Esophagus (tissue), 2 donors: Measurements from ENCODE around the gene GRM7. TPM values are rescaled to one million over a fixed set of nuclear protein-coding genes. Genes with fewer than 3 reads are reported as not detected.

Experiments
- H3K27ac ChIP-seq, 2 donors: one replicate each; pipeline ENCODE4 v1.5.1; 2013; ENCODE audit warnings: low read depth in 2 of 2, mild to moderate bottlenecking in 2 of 2, inconsistent platforms in 1 of 2, low read length in 1 of 2, moderate library complexity in 1 of 2
- H3K27me3 ChIP-seq, 2 donors: one replicate each; pipeline ENCODE4 v1.6.1; 2013; ENCODE audit warnings: low read length in 2 of 2, control low read depth in 1 of 2, mild to moderate bottlenecking in 1 of 2; ENCODE audit not compliant: insufficient read depth in 2 of 2, control insufficient read depth in 1 of 2
- H3K36me3 ChIP-seq, 2 donors: one replicate each; pipeline ENCODE4 v1.6.1; 2013; ENCODE audit warnings: low read length in 1 of 2; ENCODE audit not compliant: control insufficient read depth in 2 of 2, insufficient read depth in 2 of 2
- H3K4me1 ChIP-seq, 2 donors: one replicate each; pipeline ENCODE4 v1.6.1; 2013; ENCODE audit warnings: low read length in 1 of 2; ENCODE audit not compliant: control insufficient read depth in 2 of 2, insufficient read depth in 2 of 2
- H3K4me3 ChIP-seq, 2 donors: one replicate each; pipeline ENCODE4 v1.5.1; 2013; ENCODE audit warnings: low read length in 2 of 2, mild to moderate bottlenecking in 2 of 2, low read depth in 1 of 2, moderate library complexity in 1 of 2
- H3K9me3 ChIP-seq, 2 donors: one replicate each; pipeline ENCODE4 v1.6.1; 2013; ENCODE audit warnings: mild to moderate bottlenecking in 2 of 2, low read depth in 1 of 2, low read length in 1 of 2, moderate library complexity in 1 of 2; ENCODE audit not compliant: control insufficient read depth in 2 of 2, insufficient read depth in 1 of 2
- WGBS, 2 donors: extraction: QIAGEN DNeasy Blood & Tissue Kit; methylation state at CpG; one replicate each; pipeline ENCODE4 v1.1.7; 2013; 5-methylcytosine and 5-hydroxymethylcytosine counted together
- polyA plus RNA-seq, 2 donors: library from polyadenylated mRNA; stranded (reverse); fragments of 200-250 nt; gene quantifications; one replicate each; pipeline ENCODE4 v1.2.3, GENCODE V29; 2013
- donor health status: healthy with polysubstance abuse.
- donor health status: Bipolar disorder and iron deficiency.

Gene GRM7
- polyA plus RNA-seq, 2 donors = 0.01 TPM; not detected in 1

- H3K36me3 ChIP-seq = no peaks in the 10 kb centered on the region
- no peaks in the 10 kb centered on the region for H3K27me3 ChIP-seq
- 49 to 65% methylated on average over 2 of the region's 2 CpGs for WGBS, 2 donors
- no peak overlapping the region for H3K27ac ChIP-seq
- H3K9me3 ChIP-seq = no peaks in the 10 kb centered on the region
- no peaks in the 10 kb centered on the region for H3K4me1 ChIP-seq
- H3K4me3 ChIP-seq = no peak overlapping the region
These were observed 645.8 kb downstream of the GRM7 start for GRCh38 chr3:7506606-7507180.

- no peaks in the 10 kb centered on the region for H3K9me3 ChIP-seq
- no peaks in the 10 kb centered on the region for H3K27me3 ChIP-seq
- WGBS, 2 donors = 45 to 46% methylated on average over 2 of the region's 2 CpGs
- no peak overlapping the region for H3K27ac ChIP-seq
- H3K4me3 ChIP-seq = no peak overlapping the region
- no peaks in the 10 kb centered on the region for H3K36me3 ChIP-seq
- H3K4me1 ChIP-seq = no peaks in the 10 kb centered on the region
These were observed 647.9 kb downstream of the GRM7 start for GRCh38 chr3:7508821-7509220.

GRCh38 chr3:7512048-7512447 lies 651.1 kb downstream of the GRM7 start:
- 80 to 89% methylated on average over 1 of the region's 1 CpG for WGBS, 2 donors
- Histone ChIP-seq H3K36me3 (no peaks in the 10 kb centered on the region), H3K4me1 (no peaks in the 10 kb centered on the region), H3K9me3 (no peaks in the 10 kb centered on the region), H3K27ac (no peak overlapping the region), H3K4me3 (no peak overlapping the region), H3K27me3 (no peaks in the 10 kb centered on the region)

GRCh38 chr3:7518026-7518425 lies 657.1 kb downstream of the GRM7 start:
- Histone ChIP-seq H3K9me3 (no peaks in the 10 kb centered on the region), H3K4me1 (no peaks in the 10 kb centered on the region), H3K27me3 (no peaks in the 10 kb centered on the region), H3K27ac (no peak overlapping the region), H3K4me3 (no peak overlapping the region), H3K36me3 (no peaks in the 10 kb centered on the region)
- WGBS, 2 donors = 53 to 58% methylated on average over 3 of the region's 3 CpGs

- Histone ChIP-seq H3K27me3 (no peaks in the 10 kb centered on the region), H3K36me3 (no peaks in the 10 kb centered on the region), H3K4me3 (no peak overlapping the region), H3K27ac (no peak overlapping the region), H3K9me3 (no peaks in the 10 kb centered on the region), H3K4me1 (no peaks in the 10 kb centered on the region)
These were observed 657.5 kb downstream of the GRM7 start for GRCh38 chr3:7518456-7518855.

GRCh38 chr3:7520059-7520458 lies 659.1 kb downstream of the GRM7 start:
- WGBS, 2 donors = 86 to 90% methylated on average over 1 of the region's 1 CpG
- no peaks in the 10 kb centered on the region for H3K4me1 ChIP-seq

GRCh38 chr3:7520593-7520992 lies 659.7 kb downstream of the GRM7 start:
- no peaks in the 10 kb centered on the region for H3K4me1 ChIP-seq
- WGBS, 2 donors = 81 to 85% methylated on average over 1 of the region's 1 CpG

More at GRCh38 chr3:7520059-7520458, 659.1 kb downstream of the GRM7 start:
- H3K9me3 ChIP-seq = no peaks in the 10 kb centered on the region
- no peak overlapping the region for H3K27ac ChIP-seq
- no peak overlapping the region for H3K4me3 ChIP-seq
- H3K36me3 ChIP-seq = no peaks in the 10 kb centered on the region
- no peaks in the 10 kb centered on the region for H3K27me3 ChIP-seq

GRCh38 chr3:7536510-7536909 lies 675.6 kb downstream of the GRM7 start:
- Histone ChIP-seq H3K27ac (no peak overlapping the region), H3K9me3 (no peaks in the 10 kb centered on the region), H3K27me3 (no peaks in the 10 kb centered on the region), H3K36me3 (no peaks in the 10 kb centered on the region), H3K4me1 (no peaks in the 10 kb centered on the region), H3K4me3 (no peak overlapping the region)

More at GRCh38 chr3:7520593-7520992, 659.7 kb downstream of the GRM7 start:
- Histone ChIP-seq H3K4me3 (no peak overlapping the region), H3K27ac (no peak overlapping the region), H3K9me3 (no peaks in the 10 kb centered on the region), H3K27me3 (no peaks in the 10 kb centered on the region), H3K36me3 (no peaks in the 10 kb centered on the region)

GRCh38 chr3:7536921-7537320 lies 676.0 kb downstream of the GRM7 start:
- Histone ChIP-seq H3K4me1 (no peaks in the 10 kb centered on the region), H3K9me3 (no peaks in the 10 kb centered on the region), H3K4me3 (no peak overlapping the region), H3K27ac (no peak overlapping the region), H3K27me3 (no peaks in the 10 kb centered on the region), H3K36me3 (no peaks in the 10 kb centered on the region)
- WGBS, 2 donors = 91 to 95% methylated on average over 1 of the region's 1 CpG

- Histone ChIP-seq H3K27ac (no peak overlapping the region), H3K4me1 (no peaks in the 10 kb centered on the region), H3K9me3 (no peaks in the 10 kb centered on the region), H3K27me3 (no peaks in the 10 kb centered on the region), H3K4me3 (no peak overlapping the region), H3K36me3 (no peaks in the 10 kb centered on the region)
- WGBS, 2 donors = 50 to 64% methylated on average over 5 of the region's 5 CpGs
These were observed 682.5 kb downstream of the GRM7 start for GRCh38 chr3:7543294-7543880.
